22Rv1 (cell line): ENCODE data around the gene HMGN3.

Experiments used
- H3K27ac ChIP-seq: fragments of 450-650 bp; 2 replicates; pipeline ENCODE4 v1.5.1; 2017
- CTCF ChIP-seq: fragments of 450-650 bp; IDR thresholded peaks from 2 replicates; pipeline ENCODE4 v1.5.1; 2017; ENCODE audit warnings: mild to moderate bottlenecking
- ZFX ChIP-seq: fragments of 450-650 bp; IDR thresholded peaks from 2 replicates; pipeline ENCODE4 v1.6.1; 2017; ENCODE audit warnings: antibody characterized with exemption, borderline replicate concordance

The HMGN3 gene

GRCh38 chr6:79223611-79224404 lies 10.7 kb downstream of the HMGN3 start:
- TF ChIP-seq CTCF, result no peak
- no peak for TF ChIP-seq ZFX
- H3K27ac ChIP-seq, result no peak overlapping the region

- no peak overlapping the region for H3K27ac ChIP-seq
These were observed 19.2 kb downstream of the HMGN3 start for GRCh38 chr6:79215213-79215824.

GRCh38 chr6:79212859-79213258 lies 21.6 kb downstream of the HMGN3 start:
- TF ChIP-seq CTCF (no peak), ZFX (no peak)
- H3K27ac ChIP-seq, result no peak overlapping the region

More at GRCh38 chr6:79215213-79215824, 19.2 kb downstream of the HMGN3 start:
- TF ChIP-seq ZFX (no peak), CTCF (no peak)

- H3K27ac ChIP-seq, result no peak overlapping the region
- TF ChIP-seq ZFX (no peak), CTCF (no peak)
These were observed 25.7 kb downstream of the HMGN3 start for GRCh38 chr6:79208816-79209215.

GRCh38 chr6:79203753-79204253 lies 30.7 kb downstream of the HMGN3 start:
- no peak overlapping the region for H3K27ac ChIP-seq

GRCh38 chr6:79202556-79202955 lies 31.9 kb downstream of the HMGN3 start:
- H3K27ac ChIP-seq, result no peak overlapping the region
- no peak for TF ChIP-seq CTCF
- TF ChIP-seq ZFX, result no peak

More at GRCh38 chr6:79203753-79204253, 30.7 kb downstream of the HMGN3 start:
- TF ChIP-seq ZFX (no peak), CTCF (no peak)

GRCh38 chr6:79201983-79202382 lies 32.5 kb downstream of the HMGN3 start:
- no peak overlapping the region for H3K27ac ChIP-seq
- TF ChIP-seq ZFX (no peak), CTCF (no peak)
